Measurements from ENCODE around the gene SLC17A8. TPM values are rescaled to one million over a fixed set of nuclear protein-coding genes. Genes with fewer than 3 reads are reported as not detected.

SLC17A8 gene
- total RNA-seq, 1 experiment from 2014 or later: not detected

DNA sequence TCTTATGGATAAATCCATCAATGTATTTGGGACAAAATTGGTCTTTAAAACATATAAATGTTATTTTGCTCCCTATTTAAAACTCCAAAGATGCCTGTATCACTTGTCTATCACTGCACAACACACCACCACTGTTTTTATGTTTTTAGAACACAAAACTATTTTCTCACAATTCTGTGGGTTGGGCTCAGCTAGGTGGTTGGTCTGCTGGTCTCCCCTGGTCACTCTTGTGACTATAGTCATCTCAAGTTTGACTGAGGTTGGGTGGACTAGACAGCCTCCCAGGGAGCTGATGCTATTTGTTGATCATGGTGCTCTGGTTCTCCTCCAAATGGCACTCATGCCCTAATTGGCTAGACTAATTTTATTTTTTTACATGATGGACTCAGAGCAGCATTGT lies 77.3 kb downstream of the SLC17A8 start:
- Mint-ChIP-seq H3K4me1 (ENCODE audit: low read depth, unreplicated experiment) (peaks cover 26% of the 10 kb centered on the region), H3K9me3 (ENCODE audit: unreplicated experiment) (no peaks in the 10 kb centered on the region), H3K36me3 (ENCODE audit: insufficient read depth, unreplicated experiment) (no peaks in the 10 kb centered on the region), H3K27ac (ENCODE audit: unreplicated experiment) (no peak overlapping the region), H3K27me3 (ENCODE audit: insufficient read depth, unreplicated experiment) (no peaks in the 10 kb centered on the region), H3K4me3 (ENCODE audit: unreplicated experiment) (no peak overlapping the region)
- no TSS peak for BruUV-seq (replicated peaks)
- intact Hi-C loops (cut with micrococcal nuclease; ENCODE audit: unreplicated experiment): no loop called here
- H3K36me3 ChIP-seq (ENCODE audit: control insufficient read depth, insufficient read depth, low read length): no peaks in the 10 kb centered on the region
- TF ChIP-seq, protein P1, sequence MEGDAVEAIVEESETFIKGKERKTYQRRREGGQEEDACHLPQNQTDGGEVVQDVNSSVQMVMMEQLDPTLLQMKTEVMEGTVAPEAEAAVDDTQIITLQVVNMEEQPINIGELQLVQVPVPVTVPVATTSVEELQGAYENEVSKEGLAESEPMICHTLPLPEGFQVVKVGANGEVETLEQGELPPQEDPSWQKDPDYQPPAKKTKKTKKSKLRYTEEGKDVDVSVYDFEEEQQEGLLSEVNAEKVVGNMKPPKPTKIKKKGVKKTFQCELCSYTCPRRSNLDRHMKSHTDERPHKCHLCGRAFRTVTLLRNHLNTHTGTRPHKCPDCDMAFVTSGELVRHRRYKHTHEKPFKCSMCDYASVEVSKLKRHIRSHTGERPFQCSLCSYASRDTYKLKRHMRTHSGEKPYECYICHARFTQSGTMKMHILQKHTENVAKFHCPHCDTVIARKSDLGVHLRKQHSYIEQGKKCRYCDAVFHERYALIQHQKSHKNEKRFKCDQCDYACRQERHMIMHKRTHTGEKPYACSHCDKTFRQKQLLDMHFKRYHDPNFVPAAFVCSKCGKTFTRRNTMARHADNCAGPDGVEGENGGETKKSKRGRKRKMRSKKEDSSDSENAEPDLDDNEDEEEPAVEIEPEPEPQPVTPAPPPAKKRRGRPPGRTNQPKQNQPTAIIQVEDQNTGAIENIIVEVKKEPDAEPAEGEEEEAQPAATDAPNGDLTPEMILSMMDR (IDR thresholded peaks at IDR 0.05; ENCODE audit: insufficient read depth in 1 of 2, low read depth in 1 of 2, low read length in 1 of 2, severe bottlenecking in 1 of 2, unreplicated experiment in 1 of 2): no peak
- H3K4me3 ChIP-seq (ENCODE audit: low read depth, low read length): no peak overlapping the region
- ChIA-PET POLR2A (no interaction called here), CTCF (no interaction called here)
- H3K9me3 ChIP-seq: no peaks in the 10 kb centered on the region
- no peaks in the 10 kb centered on the region for H3K27me3 ChIP-seq (replicated peaks; ENCODE audit: control insufficient read depth, insufficient read depth, low read length)
- peaks cover 21% of the 10 kb centered on the region for H3K4me1 ChIP-seq
- no peak for DNase-seq

DNA sequence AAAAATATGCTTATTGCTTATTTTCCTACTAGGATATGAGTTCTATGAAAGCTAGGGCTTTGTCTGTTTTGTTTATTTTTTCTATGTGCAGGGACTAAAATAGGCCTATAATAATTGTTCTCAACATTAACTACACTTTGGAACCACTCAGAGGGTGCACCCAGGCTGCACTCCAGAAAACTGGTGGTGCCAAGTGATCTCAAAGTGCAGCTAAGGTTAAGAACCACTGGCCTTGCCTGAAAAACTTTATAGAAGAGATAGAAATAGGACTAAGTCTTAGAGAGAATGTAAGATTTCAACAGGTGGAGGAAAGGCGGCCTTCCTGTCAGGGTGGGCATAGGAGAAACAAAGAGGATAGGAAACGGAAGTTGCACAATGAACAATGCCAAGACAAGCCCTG lies 79.1 kb downstream of the SLC17A8 start:
- peaks cover 26% of the 10 kb centered on the region for H3K4me1 Mint-ChIP-seq (ENCODE audit: low read depth, unreplicated experiment)
- Histone ChIP-seq H3K4me3 (ENCODE audit: low read depth, low read length) (no peak overlapping the region), H3K9me3 (no peaks in the 10 kb centered on the region), H3K36me3 (ENCODE audit: control insufficient read depth, insufficient read depth, low read length) (no peaks in the 10 kb centered on the region), H3K4me1 (peaks cover 21% of the 10 kb centered on the region), H3K27me3 (replicated peaks; ENCODE audit: control insufficient read depth, insufficient read depth, low read length) (no peaks in the 10 kb centered on the region)
- no TSS peak for BruUV-seq (replicated peaks)
- no peak overlapping the region for H3K4me3 Mint-ChIP-seq (ENCODE audit: unreplicated experiment)
- TF ChIP-seq, protein P1 (IDR thresholded peaks at IDR 0.05; ENCODE audit: insufficient read depth in 1 of 2, low read depth in 1 of 2, low read length in 1 of 2, severe bottlenecking in 1 of 2, unreplicated experiment in 1 of 2): no peak
- H3K27me3 Mint-ChIP-seq (ENCODE audit: insufficient read depth, unreplicated experiment): no peaks in the 10 kb centered on the region
- intact Hi-C loops (cut with micrococcal nuclease; ENCODE audit: unreplicated experiment): no loop called here
- POLR2A ChIA-PET: no interaction called here
- CTCF ChIA-PET: no interaction called here
- no peaks in the 10 kb centered on the region for H3K9me3 Mint-ChIP-seq (ENCODE audit: unreplicated experiment)
- H3K36me3 Mint-ChIP-seq (ENCODE audit: insufficient read depth, unreplicated experiment): no peaks in the 10 kb centered on the region
- DNase-seq: no peak
- H3K27ac Mint-ChIP-seq (ENCODE audit: unreplicated experiment): no peak overlapping the region

DNA sequence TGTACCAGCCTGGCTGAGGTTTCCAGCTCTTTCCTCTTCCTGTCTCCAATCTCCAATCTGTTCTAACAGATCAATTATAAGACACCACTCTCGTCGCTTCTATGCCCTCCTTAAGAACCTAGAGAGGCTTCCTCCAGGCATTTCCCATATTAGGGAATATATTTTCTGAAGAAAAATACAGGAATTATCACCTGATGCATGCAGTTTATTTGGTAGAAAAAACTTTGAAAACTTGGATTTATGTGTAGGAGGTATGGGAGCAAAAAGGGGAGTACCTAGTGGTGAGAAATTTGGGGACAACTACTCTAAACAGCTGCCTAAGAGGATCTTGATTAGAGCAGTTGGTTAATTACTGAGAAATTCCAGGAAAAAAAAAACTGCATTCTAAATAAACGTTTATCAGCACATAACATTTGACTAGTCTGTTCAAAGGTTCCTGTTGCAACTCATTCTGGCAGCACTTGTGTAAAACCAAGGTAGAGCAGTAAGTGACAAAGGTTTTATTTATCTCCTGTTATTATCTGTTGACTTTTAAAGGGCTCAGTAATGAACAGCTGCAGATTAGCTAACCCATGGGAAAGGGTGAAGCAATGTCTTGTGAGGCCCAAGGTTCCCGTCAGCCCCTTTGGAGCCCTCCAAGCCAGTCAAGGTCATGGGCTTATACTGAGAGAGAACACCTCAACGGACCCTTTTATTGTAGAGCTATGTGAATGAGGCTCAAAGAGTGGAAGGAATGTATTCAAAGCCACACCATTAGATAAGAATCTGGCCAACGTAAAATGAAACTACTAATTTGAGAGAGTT lies 80.4 kb downstream of the SLC17A8 start:
- TF ChIP-seq, protein P1 (IDR thresholded peaks at IDR 0.05; ENCODE audit: insufficient read depth in 1 of 2, low read depth in 1 of 2, low read length in 1 of 2, severe bottlenecking in 1 of 2, unreplicated experiment in 1 of 2): no peak
- Mint-ChIP-seq H3K9me3 (ENCODE audit: unreplicated experiment) (no peaks in the 10 kb centered on the region), H3K27me3 (ENCODE audit: insufficient read depth, unreplicated experiment) (no peaks in the 10 kb centered on the region), H3K4me1 (ENCODE audit: low read depth, unreplicated experiment) (peaks cover 32% of the 10 kb centered on the region), H3K27ac (ENCODE audit: unreplicated experiment) (peak overlapping the region; percentile 11), H3K36me3 (ENCODE audit: insufficient read depth, unreplicated experiment) (no peaks in the 10 kb centered on the region), H3K4me3 (ENCODE audit: unreplicated experiment) (peak overlapping the region; percentile 7)
- intact Hi-C loops (cut with micrococcal nuclease; ENCODE audit: unreplicated experiment): no loop called here
- ChIA-PET POLR2A (interaction anchor here (0.6 kb wide), 1 partner anchor 840 kb away, joined by 3 read pairs; no protein-coding TSS in a partner anchor), CTCF (no interaction called here)
- Histone ChIP-seq H3K4me3 (ENCODE audit: low read depth, low read length) (no peak overlapping the region), H3K36me3 (ENCODE audit: control insufficient read depth, insufficient read depth, low read length) (no peaks in the 10 kb centered on the region), H3K9me3 (no peaks in the 10 kb centered on the region), H3K4me1 (peaks cover 28% of the 10 kb centered on the region), H3K27me3 (replicated peaks; ENCODE audit: control insufficient read depth, insufficient read depth, low read length) (no peaks in the 10 kb centered on the region)
- BruUV-seq (replicated peaks): no TSS peak
- peak; percentile 64 to 78 for DNase-seq
